GM23338 (cell line): ENCODE measurements around the gene AQP1. TPM values are rescaled to one million over a fixed set of nuclear protein-coding genes. Genes with fewer than 3 reads are reported as not detected.

Experiments used
- ATAC-seq: fragments of 200-7000 bp; cut with Tn5 transposase; 3 replicates; pipeline ENCODE4 v1.9.1; 2020
- DNase-seq: peaks from one replicate; pipeline ENCODE4 v3.0.0-alpha.2; 2015; ENCODE audit warnings: low spot score
- H2AFZ ChIP-seq: fragments of 200-600 bp; sonication (generic); 2 replicates; pipeline ENCODE4 v1.8.0; 2016; ENCODE audit warnings: antibody characterized with exemption, mild to moderate bottlenecking, moderate library complexity
- H3F3A ChIP-seq: fragments of 200-600 bp; sonication (generic); replicated peaks from 2 replicates; pipeline ENCODE4 v1.8.0; 2017; ENCODE audit warnings: antibody characterized with exemption, mixed run types, low read depth
- H3K27ac ChIP-seq: fragments of 200-600 bp; sonication (generic); 2 replicates; pipeline ENCODE4 v1.6.1; 2016; ENCODE audit warnings: low read depth
- H3K27me3 ChIP-seq: fragments of 200-600 bp; sonication (generic); 2 replicates; pipeline ENCODE4 v1.8.0; 2016; ENCODE audit warnings: mild to moderate bottlenecking, mixed run types, moderate library complexity; ENCODE audit not compliant: insufficient read depth
- H3K36me3 ChIP-seq: fragments of 200-600 bp; sonication (generic); 2 replicates; pipeline ENCODE4 v1.8.0; 2016; ENCODE audit warnings: mild to moderate bottlenecking; ENCODE audit not compliant: insufficient read depth
- H3K4me1 ChIP-seq: fragments of 200-600 bp; sonication (generic); 2 replicates; pipeline ENCODE4 v1.8.0; 2016; ENCODE audit warnings: mild to moderate bottlenecking, moderate library complexity; ENCODE audit not compliant: insufficient read depth
- H3K4me2 ChIP-seq: fragments of 200-600 bp; sonication (generic); 2 replicates; pipeline ENCODE4 v1.7.1; 2017; ENCODE audit warnings: mixed run types
- H3K4me3 ChIP-seq: fragments of 200-600 bp; sonication (generic); 2 replicates; pipeline ENCODE4 v1.6.1; 2016; ENCODE audit warnings: mixed run types
- H3K79me2 ChIP-seq: fragments of 200-600 bp; sonication (generic); replicated peaks from 2 replicates; pipeline ENCODE4 v1.8.0; 2017; ENCODE audit warnings: mild to moderate bottlenecking; ENCODE audit not compliant: insufficient read depth
- H3K9me2 ChIP-seq: fragments of 200-600 bp; sonication (generic); 2 replicates; pipeline ENCODE4 v1.8.0; 2017; ENCODE audit not compliant: insufficient read depth
- H4K20me1 ChIP-seq: fragments of 200-600 bp; sonication (generic); replicated peaks from 2 replicates; pipeline ENCODE4 v1.8.0; 2017; ENCODE audit warnings: mild to moderate bottlenecking; ENCODE audit not compliant: insufficient read depth
- H3K27ac Mint-ChIP-seq: 2 replicates; pipeline ENCODE4 v1.8.0; 2020; ENCODE audit warnings: inconsistent platforms, mild to moderate bottlenecking, moderate library complexity, mixed read lengths
- H3K27me3 Mint-ChIP-seq: 3 replicates; pipeline ENCODE4 v1.8.0; 2022; ENCODE audit warnings: low read depth, mild to moderate bottlenecking, moderate library complexity, mixed read lengths, inconsistent platforms; ENCODE audit not compliant: insufficient read depth, poor library complexity
- H3K36me3 Mint-ChIP-seq: 3 replicates; pipeline ENCODE4 v1.8.0; 2021; ENCODE audit warnings: low read depth, mild to moderate bottlenecking, inconsistent platforms, moderate library complexity, mixed read lengths
- H3K4me1 Mint-ChIP-seq: 3 replicates; pipeline ENCODE4 v1.8.0; 2020; ENCODE audit warnings: mild to moderate bottlenecking, inconsistent platforms, mixed read lengths
- H3K4me3 Mint-ChIP-seq: 3 replicates; pipeline ENCODE4 v1.8.0; 2021; ENCODE audit warnings: moderate library complexity, mild to moderate bottlenecking, inconsistent platforms, mixed read lengths
- H3K9me3 Mint-ChIP-seq: 3 replicates; pipeline ENCODE4 v1.8.0; 2020; ENCODE audit warnings: moderate library complexity, mild to moderate bottlenecking, inconsistent platforms, mixed read lengths
- CREB1 ChIP-seq: fragments of 250-450 bp; sonication (Bioruptor Pico); IDR thresholded peaks from 2 replicates; pipeline ENCODE4 v1.5.0; 2020; ENCODE audit warnings: low read depth, mild to moderate bottlenecking, moderate library complexity
- EZH2 ChIP-seq: fragments of 200-600 bp; sonication (generic); IDR thresholded peaks from one replicate; pipeline ENCODE4 v1.8.0; 2017; ENCODE audit warnings: antibody characterized with exemption, mild to moderate bottlenecking, low read depth; ENCODE audit not compliant: unreplicated experiment
- EZH2phosphoT487 ChIP-seq: fragments of 200-600 bp; sonication (generic); IDR thresholded peaks from one replicate; pipeline ENCODE4 v1.8.1; 2018; ENCODE audit warnings: antibody characterized with exemption; ENCODE audit not compliant: unreplicated experiment
- JUNB ChIP-seq: IDR thresholded peaks from one replicate; pipeline ENCODE4 v1.6.1; 2016; ENCODE audit warnings: antibody characterized with exemption; ENCODE audit not compliant: unreplicated experiment
- NANOG ChIP-seq: IDR thresholded peaks from 2 replicates; pipeline ENCODE4 v1.6.1; 2016; ENCODE audit warnings: antibody characterized with exemption, borderline replicate concordance
- POLR2AphosphoS5 ChIP-seq: IDR thresholded peaks from 2 replicates; pipeline ENCODE4 v1.6.1; 2016; ENCODE audit warnings: antibody characterized with exemption, low read depth
- STAT1 ChIP-seq: IDR thresholded peaks from one replicate; pipeline ENCODE4 v1.6.1; 2016; ENCODE audit warnings: antibody characterized with exemption; ENCODE audit not compliant: unreplicated experiment
- ZNF114 ChIP-seq: fragments of 250-450 bp; sonication (Bioruptor Pico); IDR thresholded peaks from 2 replicates; pipeline ENCODE4 v1.5.0; 2020; ENCODE audit warnings: mild to moderate bottlenecking, moderate library complexity
- ZNF331 ChIP-seq: fragments of 250-450 bp; sonication (Bioruptor Pico); IDR thresholded peaks from 2 replicates; pipeline ENCODE4 v1.5.0; 2020; ENCODE audit warnings: low read depth, mild to moderate bottlenecking, moderate library complexity
- polyA plus RNA-seq: library from polyadenylated mRNA; unstranded; fragments of >200 nt; fragmentation: Nextera tagmentation; extraction: Ambion mirVana; gene quantifications from 2 replicates; pipeline ENCODE4 v1.2.1, GENCODE V29; 2016
- total RNA-seq: library from RNA; depleted of rRNA; stranded (reverse); fragments of >200 nt; shearing (Covaris generic); gene quantifications from 2 replicates; pipeline ENCODE4 v1.2.3, GENCODE V29; 2014
- TF ChIP-seq, protein P1 (sequence below): IDR thresholded peaks from one replicate; pipeline ENCODE4 v1.6.1; 2018; ENCODE audit warnings: antibody characterized with exemption; ENCODE audit not compliant: unreplicated experiment
- TF ChIP-seq, protein P2 (sequence below), 2 experiments: fragments of 200-600 bp in 1 of 2; sonication (generic) in 1 of 2; conservative IDR thresholded peaks; 2 replicates each; pipeline versions ENCODE4 v1.5.1 to v1.6.1; 2016 to 2017; ENCODE audit warnings: antibody characterized with exemption in 2 of 2, low read depth in 2 of 2, mild to moderate bottlenecking in 2 of 2, moderate library complexity in 1 of 2
- TF ChIP-seq, protein P3 (sequence below): fragments of 250-450 bp; sonication (Bioruptor Pico); IDR thresholded peaks from 2 replicates; pipeline ENCODE4 v1.5.0; 2020; ENCODE audit warnings: mild to moderate bottlenecking, moderate library complexity
- TF ChIP-seq, protein P4 (sequence below): IDR thresholded peaks from 2 replicates; pipeline ENCODE4 v1.6.1; 2016; ENCODE audit warnings: antibody characterized with exemption

AQP1 gene
- total and polyA plus RNA-seq, 2 experiments from 2014 or later: 0.28 TPM; not detected in 1

DNA sequence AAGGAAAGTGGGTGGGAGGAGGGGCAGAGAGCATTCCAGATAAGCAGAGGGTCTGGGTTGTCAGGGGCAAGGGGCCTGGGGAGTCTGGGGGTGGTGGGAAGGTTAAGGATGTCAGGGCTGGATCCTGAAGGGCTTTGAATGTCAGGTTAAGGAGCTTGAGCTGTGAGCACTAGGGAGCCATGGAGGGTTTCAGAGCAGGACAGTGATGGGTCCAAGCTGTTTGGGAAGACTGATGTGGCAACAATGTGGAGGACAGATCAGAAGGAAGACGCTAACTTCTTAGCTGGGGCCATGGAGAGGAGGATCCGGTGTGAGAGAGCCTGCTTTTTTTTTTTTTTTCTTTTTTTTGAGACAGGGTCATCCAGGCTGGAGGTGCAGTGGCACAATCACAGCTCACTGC is 13.9 kb upstream of the AQP1 start:
- TF ChIP-seq NANOG (no peak), EZH2 (no peak), CREB1 (no peak), ZNF331 (no peak), STAT1 (no peak), EZH2phosphoT487 (no peak), POLR2AphosphoS5 (no peak), JUNB (no peak), ZNF114 (no peak)
- TF ChIP-seq, protein P1, sequence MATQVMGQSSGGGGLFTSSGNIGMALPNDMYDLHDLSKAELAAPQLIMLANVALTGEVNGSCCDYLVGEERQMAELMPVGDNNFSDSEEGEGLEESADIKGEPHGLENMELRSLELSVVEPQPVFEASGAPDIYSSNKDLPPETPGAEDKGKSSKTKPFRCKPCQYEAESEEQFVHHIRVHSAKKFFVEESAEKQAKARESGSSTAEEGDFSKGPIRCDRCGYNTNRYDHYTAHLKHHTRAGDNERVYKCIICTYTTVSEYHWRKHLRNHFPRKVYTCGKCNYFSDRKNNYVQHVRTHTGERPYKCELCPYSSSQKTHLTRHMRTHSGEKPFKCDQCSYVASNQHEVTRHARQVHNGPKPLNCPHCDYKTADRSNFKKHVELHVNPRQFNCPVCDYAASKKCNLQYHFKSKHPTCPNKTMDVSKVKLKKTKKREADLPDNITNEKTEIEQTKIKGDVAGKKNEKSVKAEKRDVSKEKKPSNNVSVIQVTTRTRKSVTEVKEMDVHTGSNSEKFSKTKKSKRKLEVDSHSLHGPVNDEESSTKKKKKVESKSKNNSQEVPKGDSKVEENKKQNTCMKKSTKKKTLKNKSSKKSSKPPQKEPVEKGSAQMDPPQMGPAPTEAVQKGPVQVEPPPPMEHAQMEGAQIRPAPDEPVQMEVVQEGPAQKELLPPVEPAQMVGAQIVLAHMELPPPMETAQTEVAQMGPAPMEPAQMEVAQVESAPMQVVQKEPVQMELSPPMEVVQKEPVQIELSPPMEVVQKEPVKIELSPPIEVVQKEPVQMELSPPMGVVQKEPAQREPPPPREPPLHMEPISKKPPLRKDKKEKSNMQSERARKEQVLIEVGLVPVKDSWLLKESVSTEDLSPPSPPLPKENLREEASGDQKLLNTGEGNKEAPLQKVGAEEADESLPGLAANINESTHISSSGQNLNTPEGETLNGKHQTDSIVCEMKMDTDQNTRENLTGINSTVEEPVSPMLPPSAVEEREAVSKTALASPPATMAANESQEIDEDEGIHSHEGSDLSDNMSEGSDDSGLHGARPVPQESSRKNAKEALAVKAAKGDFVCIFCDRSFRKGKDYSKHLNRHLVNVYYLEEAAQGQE: no peak
- TF ChIP-seq, protein P2, sequence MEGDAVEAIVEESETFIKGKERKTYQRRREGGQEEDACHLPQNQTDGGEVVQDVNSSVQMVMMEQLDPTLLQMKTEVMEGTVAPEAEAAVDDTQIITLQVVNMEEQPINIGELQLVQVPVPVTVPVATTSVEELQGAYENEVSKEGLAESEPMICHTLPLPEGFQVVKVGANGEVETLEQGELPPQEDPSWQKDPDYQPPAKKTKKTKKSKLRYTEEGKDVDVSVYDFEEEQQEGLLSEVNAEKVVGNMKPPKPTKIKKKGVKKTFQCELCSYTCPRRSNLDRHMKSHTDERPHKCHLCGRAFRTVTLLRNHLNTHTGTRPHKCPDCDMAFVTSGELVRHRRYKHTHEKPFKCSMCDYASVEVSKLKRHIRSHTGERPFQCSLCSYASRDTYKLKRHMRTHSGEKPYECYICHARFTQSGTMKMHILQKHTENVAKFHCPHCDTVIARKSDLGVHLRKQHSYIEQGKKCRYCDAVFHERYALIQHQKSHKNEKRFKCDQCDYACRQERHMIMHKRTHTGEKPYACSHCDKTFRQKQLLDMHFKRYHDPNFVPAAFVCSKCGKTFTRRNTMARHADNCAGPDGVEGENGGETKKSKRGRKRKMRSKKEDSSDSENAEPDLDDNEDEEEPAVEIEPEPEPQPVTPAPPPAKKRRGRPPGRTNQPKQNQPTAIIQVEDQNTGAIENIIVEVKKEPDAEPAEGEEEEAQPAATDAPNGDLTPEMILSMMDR (conservative IDR thresholded peaks at IDR 0.05; ENCODE audit: low read depth in 2 of 2): no peak
- TF ChIP-seq, protein P3, sequence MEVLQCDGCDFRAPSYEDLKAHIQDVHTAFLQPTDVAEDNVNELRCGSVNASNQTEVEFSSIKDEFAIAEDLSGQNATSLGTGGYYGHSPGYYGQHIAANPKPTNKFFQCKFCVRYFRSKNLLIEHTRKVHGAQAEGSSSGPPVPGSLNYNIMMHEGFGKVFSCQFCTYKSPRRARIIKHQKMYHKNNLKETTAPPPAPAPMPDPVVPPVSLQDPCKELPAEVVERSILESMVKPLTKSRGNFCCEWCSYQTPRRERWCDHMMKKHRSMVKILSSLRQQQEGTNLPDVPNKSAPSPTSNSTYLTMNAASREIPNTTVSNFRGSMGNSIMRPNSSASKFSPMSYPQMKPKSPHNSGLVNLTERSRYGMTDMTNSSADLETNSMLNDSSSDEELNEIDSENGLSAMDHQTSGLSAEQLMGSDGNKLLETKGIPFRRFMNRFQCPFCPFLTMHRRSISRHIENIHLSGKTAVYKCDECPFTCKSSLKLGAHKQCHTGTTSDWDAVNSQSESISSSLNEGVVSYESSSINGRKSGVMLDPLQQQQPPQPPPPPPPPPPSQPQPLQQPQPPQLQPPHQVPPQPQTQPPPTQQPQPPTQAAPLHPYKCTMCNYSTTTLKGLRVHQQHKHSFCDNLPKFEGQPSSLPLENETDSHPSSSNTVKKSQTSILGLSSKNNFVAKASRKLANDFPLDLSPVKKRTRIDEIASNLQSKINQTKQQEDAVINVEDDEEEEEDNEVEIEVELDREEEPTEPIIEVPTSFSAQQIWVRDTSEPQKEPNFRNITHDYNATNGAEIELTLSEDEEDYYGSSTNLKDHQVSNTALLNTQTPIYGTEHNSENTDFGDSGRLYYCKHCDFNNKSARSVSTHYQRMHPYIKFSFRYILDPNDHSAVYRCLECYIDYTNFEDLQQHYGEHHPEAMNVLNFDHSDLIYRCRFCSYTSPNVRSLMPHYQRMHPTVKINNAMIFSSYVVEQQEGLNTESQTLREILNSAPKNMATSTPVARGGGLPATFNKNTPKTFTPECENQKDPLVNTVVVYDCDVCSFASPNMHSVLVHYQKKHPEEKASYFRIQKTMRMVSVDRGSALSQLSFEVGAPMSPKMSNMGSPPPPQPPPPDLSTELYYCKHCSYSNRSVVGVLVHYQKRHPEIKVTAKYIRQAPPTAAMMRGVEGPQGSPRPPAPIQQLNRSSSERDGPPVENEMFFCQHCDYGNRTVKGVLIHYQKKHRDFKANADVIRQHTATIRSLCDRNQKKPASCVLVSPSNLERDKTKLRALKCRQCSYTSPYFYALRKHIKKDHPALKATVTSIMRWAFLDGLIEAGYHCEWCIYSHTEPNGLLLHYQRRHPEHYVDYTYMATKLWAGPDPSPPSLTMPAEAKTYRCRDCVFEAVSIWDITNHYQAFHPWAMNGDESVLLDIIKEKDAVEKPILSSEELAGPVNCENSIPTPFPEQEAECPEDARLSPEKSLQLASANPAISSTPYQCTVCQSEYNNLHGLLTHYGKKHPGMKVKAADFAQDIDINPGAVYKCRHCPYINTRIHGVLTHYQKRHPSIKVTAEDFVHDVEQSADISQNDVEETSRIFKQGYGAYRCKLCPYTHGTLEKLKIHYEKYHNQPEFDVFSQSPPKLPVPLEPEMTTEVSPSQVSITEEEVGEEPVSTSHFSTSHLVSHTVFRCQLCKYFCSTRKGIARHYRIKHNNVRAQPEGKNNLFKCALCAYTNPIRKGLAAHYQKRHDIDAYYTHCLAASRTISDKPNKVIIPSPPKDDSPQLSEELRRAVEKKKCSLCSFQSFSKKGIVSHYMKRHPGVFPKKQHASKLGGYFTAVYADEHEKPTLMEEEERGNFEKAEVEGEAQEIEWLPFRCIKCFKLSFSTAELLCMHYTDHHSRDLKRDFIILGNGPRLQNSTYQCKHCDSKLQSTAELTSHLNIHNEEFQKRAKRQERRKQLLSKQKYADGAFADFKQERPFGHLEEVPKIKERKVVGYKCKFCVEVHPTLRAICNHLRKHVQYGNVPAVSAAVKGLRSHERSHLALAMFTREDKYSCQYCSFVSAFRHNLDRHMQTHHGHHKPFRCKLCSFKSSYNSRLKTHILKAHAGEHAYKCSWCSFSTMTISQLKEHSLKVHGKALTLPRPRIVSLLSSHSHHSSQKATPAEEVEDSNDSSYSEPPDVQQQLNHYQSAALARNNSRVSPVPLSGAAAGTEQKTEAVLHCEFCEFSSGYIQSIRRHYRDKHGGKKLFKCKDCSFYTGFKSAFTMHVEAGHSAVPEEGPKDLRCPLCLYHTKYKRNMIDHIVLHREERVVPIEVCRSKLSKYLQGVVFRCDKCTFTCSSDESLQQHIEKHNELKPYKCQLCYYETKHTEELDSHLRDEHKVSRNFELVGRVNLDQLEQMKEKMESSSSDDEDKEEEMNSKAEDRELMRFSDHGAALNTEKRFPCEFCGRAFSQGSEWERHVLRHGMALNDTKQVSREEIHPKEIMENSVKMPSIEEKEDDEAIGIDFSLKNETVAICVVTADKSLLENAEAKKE (CRISPR knock-in tag): no peak
- TF ChIP-seq, protein P4, sequence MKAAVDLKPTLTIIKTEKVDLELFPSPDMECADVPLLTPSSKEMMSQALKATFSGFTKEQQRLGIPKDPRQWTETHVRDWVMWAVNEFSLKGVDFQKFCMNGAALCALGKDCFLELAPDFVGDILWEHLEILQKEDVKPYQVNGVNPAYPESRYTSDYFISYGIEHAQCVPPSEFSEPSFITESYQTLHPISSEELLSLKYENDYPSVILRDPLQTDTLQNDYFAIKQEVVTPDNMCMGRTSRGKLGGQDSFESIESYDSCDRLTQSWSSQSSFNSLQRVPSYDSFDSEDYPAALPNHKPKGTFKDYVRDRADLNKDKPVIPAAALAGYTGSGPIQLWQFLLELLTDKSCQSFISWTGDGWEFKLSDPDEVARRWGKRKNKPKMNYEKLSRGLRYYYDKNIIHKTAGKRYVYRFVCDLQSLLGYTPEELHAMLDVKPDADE: no peak
- DNase-seq (no peak), ATAC-seq (no peak)
- Histone ChIP-seq H4K20me1 (no peaks in the 10 kb centered on the region), H3F3A (no peaks in the 10 kb centered on the region), H3K4me2 (no peak overlapping the region), H3K4me1 (no peaks in the 10 kb centered on the region), H3K27ac (no peak overlapping the region), H3K4me3 (no peak overlapping the region), H3K9me2 (no peaks in the 10 kb centered on the region), H3K27me3 (no peaks in the 10 kb centered on the region), H3K36me3 (no peaks in the 10 kb centered on the region), H2AFZ (no peak overlapping the region), H3K79me2 (no peaks in the 10 kb centered on the region)
- Mint-ChIP-seq H3K4me3 (no peak overlapping the region), H3K27me3 (peaks cover 5% of the 10 kb centered on the region), H3K9me3 (no peaks in the 10 kb centered on the region; the same call in 2 of the 3 replicates), H3K4me1 (peaks cover 10% of the 10 kb centered on the region), H3K36me3 (no peaks in the 10 kb centered on the region), H3K27ac (no peak overlapping the region)
